Body of pancreas (tissue), 4 donors: ENCODE results near the gene LEF1.

Experiments used
- POLR2A ChIP-seq, 3 donors: fragments of 450-650 bp; IDR thresholded peaks; one replicate each; pipeline ENCODE4 v1.6.1; 2016; ENCODE audit warnings: antibody characterized with exemption in 3 of 3, mild to moderate bottlenecking in 2 of 3
- TF ChIP-seq, protein P1 (sequence below), 7 experiments: fragments of 450-650 bp in 4 of 7; fragments of 200-600 bp in 3 of 7; sonication (generic) in 3 of 7; IDR thresholded peaks; one replicate each; pipeline ENCODE4 v1.5.1; 2016 to 2019; ENCODE audit warnings: antibody characterized with exemption in 7 of 7

DNA sequence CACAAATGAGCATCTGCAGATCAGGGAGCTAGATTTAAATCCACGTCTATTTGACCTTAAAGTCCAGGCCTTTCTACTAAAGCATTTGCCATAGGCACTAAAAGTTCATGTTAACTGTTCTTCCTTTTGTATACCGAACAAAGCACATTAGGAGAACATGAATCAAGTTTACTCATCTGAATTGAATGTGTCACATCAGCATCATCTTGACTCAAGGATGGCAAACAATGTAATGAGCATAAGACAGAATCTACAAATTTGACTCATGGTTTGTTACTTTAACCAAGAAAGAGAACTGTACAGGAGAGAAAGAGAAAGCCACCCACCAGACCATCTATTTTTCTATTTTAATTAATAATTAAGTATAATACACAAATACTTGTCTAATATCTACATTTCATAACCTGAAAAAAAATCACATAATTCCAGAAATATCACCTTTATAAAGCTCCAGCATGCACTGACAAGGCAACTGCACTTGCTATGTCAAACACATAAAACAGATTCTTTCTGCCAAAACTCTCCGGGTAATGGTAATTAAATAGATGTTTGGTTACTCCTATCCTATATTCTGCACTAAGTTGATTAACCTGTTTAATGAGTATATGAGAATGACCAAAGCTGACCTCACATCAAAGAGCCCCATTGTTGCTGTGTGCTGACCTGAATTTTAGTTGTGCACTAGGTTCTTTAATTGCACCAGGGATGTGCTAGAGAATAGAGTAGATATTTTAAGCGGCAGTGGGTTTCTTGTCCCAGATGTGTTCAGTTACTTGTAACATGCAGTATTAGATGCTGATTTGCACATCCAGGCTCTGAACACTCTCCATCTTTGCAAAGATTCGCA, 42.5 kb upstream of the LEF1 start:
- TF ChIP-seq, protein P1, sequence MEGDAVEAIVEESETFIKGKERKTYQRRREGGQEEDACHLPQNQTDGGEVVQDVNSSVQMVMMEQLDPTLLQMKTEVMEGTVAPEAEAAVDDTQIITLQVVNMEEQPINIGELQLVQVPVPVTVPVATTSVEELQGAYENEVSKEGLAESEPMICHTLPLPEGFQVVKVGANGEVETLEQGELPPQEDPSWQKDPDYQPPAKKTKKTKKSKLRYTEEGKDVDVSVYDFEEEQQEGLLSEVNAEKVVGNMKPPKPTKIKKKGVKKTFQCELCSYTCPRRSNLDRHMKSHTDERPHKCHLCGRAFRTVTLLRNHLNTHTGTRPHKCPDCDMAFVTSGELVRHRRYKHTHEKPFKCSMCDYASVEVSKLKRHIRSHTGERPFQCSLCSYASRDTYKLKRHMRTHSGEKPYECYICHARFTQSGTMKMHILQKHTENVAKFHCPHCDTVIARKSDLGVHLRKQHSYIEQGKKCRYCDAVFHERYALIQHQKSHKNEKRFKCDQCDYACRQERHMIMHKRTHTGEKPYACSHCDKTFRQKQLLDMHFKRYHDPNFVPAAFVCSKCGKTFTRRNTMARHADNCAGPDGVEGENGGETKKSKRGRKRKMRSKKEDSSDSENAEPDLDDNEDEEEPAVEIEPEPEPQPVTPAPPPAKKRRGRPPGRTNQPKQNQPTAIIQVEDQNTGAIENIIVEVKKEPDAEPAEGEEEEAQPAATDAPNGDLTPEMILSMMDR (IDR thresholded peaks at IDR 0.05), result no peak
- TF ChIP-seq POLR2A (IDR thresholded peaks at IDR 0.05), result no peak
